HEK293 (cell line): ENCODE results near the gene PDLIM4.

Source experiments
- ATF2 ChIP-seq: fragments of 450-650 bp; formaldehyde crosslinking; IDR thresholded peaks from 2 replicates; pipeline ENCODE4 v1.5.1; 2016; ENCODE audit warnings: missing biosample characterization, missing genetic modification characterization, low read depth
- GLIS1 ChIP-seq: fragments of 450-650 bp; formaldehyde crosslinking; IDR thresholded peaks from 2 replicates; pipeline ENCODE4 v1.5.1; 2016; ENCODE audit warnings: missing biosample characterization, missing genetic modification characterization
- GLIS2 ChIP-seq: fragments of 450-650 bp; formaldehyde crosslinking; IDR thresholded peaks from 2 replicates; pipeline ENCODE4 v1.5.1; 2016; ENCODE audit warnings: missing biosample characterization, missing genetic modification characterization
- IKZF3 ChIP-seq: fragments of 450-650 bp; IDR thresholded peaks from 2 replicates; pipeline ENCODE4 v1.5.0; 2018; ENCODE audit warnings: missing biosample characterization, mild to moderate bottlenecking, missing genetic modification characterization, moderate library complexity
- PBX3 ChIP-seq: sonication (generic); formaldehyde crosslinking; IDR thresholded peaks from 2 replicates; pipeline ENCODE4 v1.8.1; 2022; ENCODE audit warnings: mild to moderate bottlenecking, moderate library complexity, missing genetic modification reagents
- SP2 ChIP-seq: fragments of 450-650 bp; formaldehyde crosslinking; IDR thresholded peaks from 2 replicates; pipeline ENCODE4 v1.5.1; 2016; ENCODE audit warnings: missing biosample characterization, missing genetic modification characterization
- SP7 ChIP-seq: fragments of 450-650 bp; formaldehyde crosslinking; IDR thresholded peaks from 2 replicates; pipeline ENCODE4 v1.5.1; 2016; ENCODE audit warnings: missing biosample characterization, missing genetic modification characterization
- ZBTB17 ChIP-seq: fragments of 450-650 bp; formaldehyde crosslinking; IDR thresholded peaks from 2 replicates; pipeline ENCODE4 v1.5.1; 2016; ENCODE audit warnings: missing biosample characterization, missing genetic modification characterization
- ZEB2 ChIP-seq: fragments of 450-650 bp; formaldehyde crosslinking; IDR thresholded peaks from 2 replicates; pipeline ENCODE4 v1.5.1; 2016; ENCODE audit warnings: missing biosample characterization, missing genetic modification characterization
- ZNF112 ChIP-seq: fragments of 450-650 bp; formaldehyde crosslinking; IDR thresholded peaks from 2 replicates; pipeline ENCODE4 v1.5.0; 2017; ENCODE audit warnings: missing biosample characterization, missing genetic modification characterization
- ZNF311 ChIP-seq: fragments of 450-650 bp; formaldehyde crosslinking; IDR thresholded peaks from 2 replicates; pipeline ENCODE4 v1.5.1; 2017; ENCODE audit warnings: missing biosample characterization, missing genetic modification characterization, borderline replicate concordance
- ZNF335 ChIP-seq: fragments of 450-650 bp; formaldehyde crosslinking; conservative IDR thresholded peaks from 2 replicates; pipeline ENCODE4 v1.5.1; 2016; ENCODE audit warnings: missing biosample characterization, missing genetic modification characterization
- ZNF366 ChIP-seq: fragments of 450-650 bp; formaldehyde crosslinking; conservative IDR thresholded peaks from 2 replicates; pipeline ENCODE4 v1.5.1; 2016; ENCODE audit warnings: missing biosample characterization, missing genetic modification characterization
- ZNF600 ChIP-seq: fragments of 450-650 bp; formaldehyde crosslinking; IDR thresholded peaks from 2 replicates; pipeline ENCODE4 v1.5.1; 2016; ENCODE audit warnings: missing biosample characterization, missing genetic modification characterization
- ZNF629 ChIP-seq: fragments of 450-650 bp; formaldehyde crosslinking; IDR thresholded peaks from 2 replicates; pipeline ENCODE4 v1.5.1; 2017; ENCODE audit warnings: missing biosample characterization, missing genetic modification characterization
- ZNF660 ChIP-seq: fragments of 450-650 bp; IDR thresholded peaks from 2 replicates; pipeline ENCODE4 v1.5.1; 2018; ENCODE audit warnings: missing biosample characterization, mild to moderate bottlenecking, missing genetic modification characterization
- ZNF692 ChIP-seq: fragments of 450-650 bp; formaldehyde crosslinking; IDR thresholded peaks from 2 replicates; pipeline ENCODE4 v1.5.1; 2016; ENCODE audit warnings: missing biosample characterization, missing genetic modification characterization
- ZNF704 ChIP-seq: fragments of 450-650 bp; formaldehyde crosslinking; IDR thresholded peaks from 2 replicates; pipeline ENCODE4 v1.5.1; 2016; ENCODE audit warnings: missing biosample characterization, missing genetic modification characterization
- ZSCAN30 ChIP-seq: fragments of 450-650 bp; IDR thresholded peaks from 2 replicates; pipeline ENCODE4 v1.5.1; 2018; ENCODE audit warnings: missing biosample characterization, mild to moderate bottlenecking, missing genetic modification characterization, moderate library complexity
- ZXDB ChIP-seq: fragments of 450-650 bp; formaldehyde crosslinking; IDR thresholded peaks from 2 replicates; pipeline ENCODE4 v1.5.1; 2016; ENCODE audit warnings: missing biosample characterization, missing genetic modification characterization
- TF ChIP-seq, protein P1 (sequence below): fragments of 450-650 bp; formaldehyde crosslinking; IDR thresholded peaks from 2 replicates; pipeline ENCODE4 v1.5.1; 2016; ENCODE audit warnings: missing biosample characterization, missing genetic modification characterization
- TF ChIP-seq, protein P2 (sequence below): fragments of 450-650 bp; formaldehyde crosslinking; IDR thresholded peaks from 2 replicates; pipeline ENCODE4 v1.5.1; 2017; ENCODE audit warnings: missing biosample characterization, missing genetic modification characterization
- TF ChIP-seq, protein P3 (sequence below): fragments of 450-650 bp; formaldehyde crosslinking; IDR thresholded peaks from 2 replicates; pipeline ENCODE4 v1.5.1; 2016; ENCODE audit warnings: missing biosample characterization, missing genetic modification characterization
- TF ChIP-seq, protein P4 (sequence below): fragments of 450-650 bp; formaldehyde crosslinking; IDR thresholded peaks from 2 replicates; pipeline ENCODE4 v1.5.1; 2017; ENCODE audit warnings: missing biosample characterization, mild to moderate bottlenecking, missing genetic modification characterization, moderate library complexity

Gene PDLIM4

DNA sequence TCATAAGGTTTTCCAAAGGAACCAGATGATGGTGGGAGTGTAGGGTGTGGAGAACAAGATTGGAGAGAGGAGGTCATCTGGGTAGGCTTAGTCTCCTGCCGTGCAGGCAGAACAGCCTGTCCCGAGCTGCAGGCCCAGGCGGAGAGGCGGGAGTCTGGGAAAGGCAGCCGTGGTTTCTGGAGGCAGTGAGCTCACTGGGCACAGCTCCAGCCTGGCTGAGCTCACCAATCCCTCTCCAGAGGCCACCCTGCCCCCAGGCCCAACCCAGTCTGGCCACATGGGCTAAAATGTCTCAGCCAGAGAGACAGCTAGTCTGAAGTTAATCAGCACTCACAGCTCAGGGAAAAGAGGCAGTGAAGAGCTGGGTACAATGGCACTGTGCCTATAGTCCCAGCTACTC is 42.2 kb upstream of the PDLIM4 start (continued):
- TF ChIP-seq, protein P1, sequence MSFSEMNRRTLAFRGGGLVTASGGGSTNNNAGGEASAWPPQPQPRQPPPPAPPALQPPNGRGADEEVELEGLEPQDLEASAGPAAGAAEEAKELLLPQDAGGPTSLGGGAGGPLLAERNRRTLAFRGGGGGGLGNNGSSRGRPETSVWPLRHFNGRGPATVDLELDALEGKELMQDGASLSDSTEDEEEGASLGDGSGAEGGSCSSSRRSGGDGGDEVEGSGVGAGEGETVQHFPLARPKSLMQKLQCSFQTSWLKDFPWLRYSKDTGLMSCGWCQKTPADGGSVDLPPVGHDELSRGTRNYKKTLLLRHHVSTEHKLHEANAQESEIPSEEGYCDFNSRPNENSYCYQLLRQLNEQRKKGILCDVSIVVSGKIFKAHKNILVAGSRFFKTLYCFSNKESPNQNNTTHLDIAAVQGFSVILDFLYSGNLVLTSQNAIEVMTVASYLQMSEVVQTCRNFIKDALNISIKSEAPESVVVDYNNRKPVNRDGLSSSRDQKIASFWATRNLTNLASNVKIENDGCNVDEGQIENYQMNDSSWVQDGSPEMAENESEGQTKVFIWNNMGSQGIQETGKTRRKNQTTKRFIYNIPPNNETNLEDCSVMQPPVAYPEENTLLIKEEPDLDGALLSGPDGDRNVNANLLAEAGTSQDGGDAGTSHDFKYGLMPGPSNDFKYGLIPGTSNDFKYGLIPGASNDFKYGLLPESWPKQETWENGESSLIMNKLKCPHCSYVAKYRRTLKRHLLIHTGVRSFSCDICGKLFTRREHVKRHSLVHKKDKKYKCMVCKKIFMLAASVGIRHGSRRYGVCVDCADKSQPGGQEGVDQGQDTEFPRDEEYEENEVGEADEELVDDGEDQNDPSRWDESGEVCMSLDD (tag by site-specific recombination), result peak; percentile 70
- TF ChIP-seq ATF2 (0 out of 2 replicates have a peak, but pooled peaks have one; percentile 19), ZNF366 (tag by site-specific recombination) (peak; percentile 58; the same call in 1 of the 2 replicates), GLIS1 (tag by site-specific recombination) (peak; percentile 64), SP7 (tag by site-specific recombination) (peak; percentile 91), ZNF311 (tag by site-specific recombination) (no peak), ZNF704 (tag by site-specific recombination) (no peak), ZBTB17 (tag by site-specific recombination) (peak; percentile 69), ZNF112 (no peak), GLIS2 (tag by site-specific recombination) (peak; percentile 41; the same call in 1 of the 2 replicates), ZNF600 (tag by site-specific recombination) (peak; percentile 99), PBX3 (CRISPR knock-in tag) (peak; percentile 53; the same call in 1 of the 2 replicates), ZNF629 (peak; percentile 72), ZSCAN30 (0 out of 2 replicates have a peak, but pooled peaks have one; percentile 42), SP2 (tag by site-specific recombination) (peak; percentile 57), ZXDB (tag by site-specific recombination) (peak; percentile 38; the same call in 1 of the 2 replicates), ZEB2 (peak; percentile 80), IKZF3 (peak; percentile 57; the same call in 1 of the 2 replicates), ZNF692 (tag by site-specific recombination) (peak; percentile 60), ZNF660 (tag by site-specific recombination) (peak; percentile 76; the same call in 1 of the 2 replicates), ZNF335 (tag by site-specific recombination) (peak; percentile 83)
- TF ChIP-seq, protein P2, sequence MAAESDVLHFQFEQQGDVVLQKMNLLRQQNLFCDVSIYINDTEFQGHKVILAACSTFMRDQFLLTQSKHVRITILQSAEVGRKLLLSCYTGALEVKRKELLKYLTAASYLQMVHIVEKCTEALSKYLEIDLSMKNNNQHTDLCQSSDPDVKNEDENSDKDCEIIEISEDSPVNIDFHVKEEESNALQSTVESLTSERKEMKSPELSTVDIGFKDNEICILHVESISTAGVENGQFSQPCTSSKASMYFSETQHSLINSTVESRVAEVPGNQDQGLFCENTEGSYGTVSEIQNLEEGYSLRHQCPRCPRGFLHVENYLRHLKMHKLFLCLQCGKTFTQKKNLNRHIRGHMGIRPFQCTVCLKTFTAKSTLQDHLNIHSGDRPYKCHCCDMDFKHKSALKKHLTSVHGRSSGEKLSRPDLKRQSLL (tag by site-specific recombination), result 0 out of 2 replicates have a peak, but pooled peaks have one; percentile 24
- TF ChIP-seq, protein P3, sequence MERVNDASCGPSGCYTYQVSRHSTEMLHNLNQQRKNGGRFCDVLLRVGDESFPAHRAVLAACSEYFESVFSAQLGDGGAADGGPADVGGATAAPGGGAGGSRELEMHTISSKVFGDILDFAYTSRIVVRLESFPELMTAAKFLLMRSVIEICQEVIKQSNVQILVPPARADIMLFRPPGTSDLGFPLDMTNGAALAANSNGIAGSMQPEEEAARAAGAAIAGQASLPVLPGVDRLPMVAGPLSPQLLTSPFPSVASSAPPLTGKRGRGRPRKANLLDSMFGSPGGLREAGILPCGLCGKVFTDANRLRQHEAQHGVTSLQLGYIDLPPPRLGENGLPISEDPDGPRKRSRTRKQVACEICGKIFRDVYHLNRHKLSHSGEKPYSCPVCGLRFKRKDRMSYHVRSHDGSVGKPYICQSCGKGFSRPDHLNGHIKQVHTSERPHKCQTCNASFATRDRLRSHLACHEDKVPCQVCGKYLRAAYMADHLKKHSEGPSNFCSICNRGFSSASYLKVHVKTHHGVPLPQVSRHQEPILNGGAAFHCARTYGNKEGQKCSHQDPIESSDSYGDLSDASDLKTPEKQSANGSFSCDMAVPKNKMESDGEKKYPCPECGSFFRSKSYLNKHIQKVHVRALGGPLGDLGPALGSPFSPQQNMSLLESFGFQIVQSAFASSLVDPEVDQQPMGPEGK, result peak; percentile 83
- TF ChIP-seq, protein P4, sequence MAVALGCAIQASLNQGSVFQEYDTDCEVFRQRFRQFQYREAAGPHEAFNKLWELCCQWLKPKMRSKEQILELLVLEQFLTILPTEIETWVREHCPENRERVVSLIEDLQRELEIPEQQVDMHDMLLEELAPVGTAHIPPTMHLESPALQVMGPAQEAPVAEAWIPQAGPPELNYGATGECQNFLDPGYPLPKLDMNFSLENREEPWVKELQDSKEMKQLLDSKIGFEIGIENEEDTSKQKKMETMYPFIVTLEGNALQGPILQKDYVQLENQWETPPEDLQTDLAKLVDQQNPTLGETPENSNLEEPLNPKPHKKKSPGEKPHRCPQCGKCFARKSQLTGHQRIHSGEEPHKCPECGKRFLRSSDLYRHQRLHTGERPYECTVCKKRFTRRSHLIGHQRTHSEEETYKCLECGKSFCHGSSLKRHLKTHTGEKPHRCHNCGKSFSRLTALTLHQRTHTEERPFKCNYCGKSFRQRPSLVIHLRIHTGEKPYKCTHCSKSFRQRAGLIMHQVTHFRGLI (tag by site-specific recombination), result no peak
